Glomerular endothelial cell (primary cell): Measurements from ENCODE around the gene OVAAL. TPM values are rescaled to one million over a fixed set of nuclear protein-coding genes. Genes with fewer than 3 reads are reported as not detected.

Source experiments
- DNase-seq: peaks from one replicate; pipeline ENCODE4 v3.0.0-alpha.2; 2011; ENCODE audit warnings: low read depth, low spot score; ENCODE audit errors: extremely low read depth
- total RNA-seq: library from RNA; depleted of rRNA; stranded (reverse); fragments of >200 nt; gene quantifications from 2 replicates; pipeline ENCODE4 v1.2.3, GENCODE V29; 2015

The OVAAL gene
- total RNA-seq, result 0.24 TPM in 1 of 2 replicates, not detected in the other

- no peak for DNase-seq
Observed at GRCh38 chr1:180558664-180559063, at the start of gene OVAAL. Gene OVAAL, plus strand, starts transcription at chr1:180558964.

- DNase-seq, result no peak
Observed at GRCh38 chr1:180510882-180511281, 47.9 kb upstream of the OVAAL start.

DNA sequence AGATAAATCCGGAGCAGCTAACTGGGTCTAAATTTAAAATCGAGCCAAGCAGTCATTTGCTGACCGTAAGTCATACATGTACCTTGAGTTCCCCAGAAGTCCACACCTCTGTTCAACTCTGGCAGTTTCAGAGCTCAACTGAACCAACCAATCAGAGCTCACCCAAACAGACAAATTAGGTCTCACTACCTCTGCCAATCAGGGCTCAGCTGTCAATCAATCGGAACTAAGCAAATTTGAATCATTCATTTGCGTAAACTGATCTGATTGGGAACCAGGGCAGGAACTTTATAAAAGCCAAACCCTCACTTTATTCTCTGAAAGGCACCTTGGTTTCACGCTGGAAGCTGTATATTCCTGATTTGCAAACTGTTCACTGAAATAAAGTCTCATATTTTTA is 45.2 kb upstream of the OVAAL start:
- DNase-seq, result no peak

DNA sequence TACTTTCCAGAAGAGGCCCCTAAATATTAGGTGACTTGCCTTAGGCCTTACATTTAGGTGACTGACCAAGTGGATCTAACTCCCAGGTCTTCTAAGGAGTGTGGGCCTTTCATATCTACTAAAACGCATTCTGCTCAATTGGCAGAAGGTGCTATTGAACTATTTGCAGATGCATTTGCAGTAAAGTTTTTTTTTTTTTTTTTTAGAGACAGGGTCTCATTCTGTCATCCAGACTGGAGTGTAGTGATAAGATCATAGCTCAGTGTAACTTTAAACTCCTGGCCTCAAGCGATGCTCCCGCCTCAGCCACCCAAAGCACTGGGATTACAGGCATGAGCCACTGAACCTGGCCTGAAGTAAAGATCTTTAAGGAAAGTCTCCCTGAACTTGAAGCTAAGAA is 43.4 kb upstream of the OVAAL start:
- no peak for DNase-seq

- DNase-seq, result no peak
Observed at GRCh38 chr1:180515857-180516388, 42.8 kb upstream of the OVAAL start.

DNA sequence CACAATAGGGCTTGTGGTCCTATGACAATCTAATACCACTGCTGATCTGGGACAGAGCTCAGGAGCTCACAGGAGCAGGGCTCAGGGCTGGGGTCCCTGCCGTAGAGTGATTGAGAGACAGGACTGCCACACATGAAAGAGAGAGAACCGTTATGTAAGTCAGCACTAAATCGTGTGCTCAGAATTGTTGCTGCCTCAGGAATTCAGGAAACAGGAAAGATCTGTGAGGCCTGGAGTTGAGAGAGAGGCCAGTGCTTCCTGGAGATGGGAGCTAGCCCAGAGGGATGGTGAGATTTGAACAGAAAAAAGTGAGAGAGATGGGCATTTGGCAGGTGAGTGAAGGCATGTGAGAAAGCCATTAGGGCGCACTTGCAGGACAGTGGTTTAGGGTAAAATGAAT is 38.9 kb upstream of the OVAAL start:
- no peak for DNase-seq

GRCh38 chr1:180521474-180522212 is 37.1 kb upstream of the OVAAL start:
- no peak for DNase-seq

GRCh38 chr1:180522213-180522515 is 36.6 kb upstream of the OVAAL start:
- DNase-seq, result no peak

DNA sequence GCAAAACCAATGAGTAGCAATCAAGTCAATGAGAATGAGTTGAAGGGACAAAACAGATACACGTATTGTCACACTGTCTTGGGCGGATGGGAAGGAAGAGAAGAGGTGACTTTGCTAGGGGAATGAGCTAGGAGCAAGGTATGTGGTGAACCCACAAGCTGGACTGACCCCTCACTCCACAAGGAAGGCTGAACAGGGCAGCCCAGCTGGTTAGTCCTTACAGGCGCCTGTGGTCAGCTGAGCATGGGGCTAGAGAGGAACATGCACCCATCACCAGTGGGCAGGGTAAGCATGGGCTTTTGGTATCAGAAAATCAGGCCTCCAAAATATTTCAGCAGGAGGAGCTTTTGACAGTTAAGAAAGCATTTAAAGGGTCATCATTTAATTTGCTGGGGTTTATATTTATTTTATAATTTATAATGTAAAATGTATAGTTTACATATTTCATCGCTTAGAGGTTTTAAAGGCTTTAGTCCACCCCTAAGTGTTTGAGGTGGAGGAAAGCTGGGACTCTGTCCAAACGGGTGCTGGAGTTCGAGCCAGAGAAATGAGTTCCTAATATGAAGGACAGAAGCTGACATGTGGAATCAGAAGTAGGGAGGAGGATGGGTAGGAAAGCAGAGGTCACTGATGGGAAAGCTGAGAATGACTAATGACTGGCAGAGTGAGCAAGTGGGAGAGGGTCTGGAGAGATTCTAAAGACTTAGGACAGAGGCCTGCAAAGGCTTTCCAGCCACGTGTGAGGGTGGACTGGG is 34.4 kb upstream of the OVAAL start:
- DNase-seq, result no peak

- no peak for DNase-seq
Observed at GRCh38 chr1:180524915-180525714, 33.6 kb upstream of the OVAAL start.

DNA sequence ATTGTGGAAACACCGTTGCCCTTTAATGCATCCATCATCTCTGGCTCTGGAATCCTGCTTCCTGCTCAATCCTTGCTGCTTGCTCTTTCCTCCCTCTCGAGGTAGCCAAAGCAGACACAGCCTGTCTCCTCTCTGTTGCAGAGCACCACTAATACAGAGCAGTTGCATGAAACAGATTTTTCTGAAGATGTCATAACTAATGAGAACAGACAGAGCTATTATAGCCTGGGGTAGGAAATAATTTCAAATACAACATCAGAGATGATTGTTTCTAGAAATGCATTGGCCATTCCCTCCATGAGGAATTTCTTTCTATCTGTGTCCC is 33.1 kb upstream of the OVAAL start:
- DNase-seq, result no peak

- no peak for DNase-seq
Observed at GRCh38 chr1:180527101-180527669, 31.6 kb upstream of the OVAAL start.

GRCh38 chr1:180528868-180529470 is 29.8 kb upstream of the OVAAL start:
- no peak for DNase-seq

DNA sequence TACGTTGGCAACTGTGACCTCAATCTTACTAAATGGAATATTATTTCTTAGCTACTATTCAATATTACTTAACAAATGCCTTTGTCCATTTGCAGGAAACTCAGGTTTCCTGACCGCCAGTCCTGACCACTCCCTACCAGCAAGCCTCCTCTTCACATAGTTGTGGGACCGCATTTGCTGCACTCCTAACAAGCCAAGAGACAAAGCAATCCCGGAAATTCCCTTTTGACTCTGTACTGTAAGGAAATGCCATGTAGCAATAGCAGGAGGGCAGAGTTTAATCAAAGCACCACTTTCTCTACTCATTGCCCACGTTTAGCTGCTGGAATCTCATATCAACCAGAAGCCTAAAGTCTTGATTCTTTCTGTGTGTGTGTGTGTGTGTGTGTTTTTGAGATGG is 28.3 kb upstream of the OVAAL start:
- peak; percentile 65 for DNase-seq

DNA sequence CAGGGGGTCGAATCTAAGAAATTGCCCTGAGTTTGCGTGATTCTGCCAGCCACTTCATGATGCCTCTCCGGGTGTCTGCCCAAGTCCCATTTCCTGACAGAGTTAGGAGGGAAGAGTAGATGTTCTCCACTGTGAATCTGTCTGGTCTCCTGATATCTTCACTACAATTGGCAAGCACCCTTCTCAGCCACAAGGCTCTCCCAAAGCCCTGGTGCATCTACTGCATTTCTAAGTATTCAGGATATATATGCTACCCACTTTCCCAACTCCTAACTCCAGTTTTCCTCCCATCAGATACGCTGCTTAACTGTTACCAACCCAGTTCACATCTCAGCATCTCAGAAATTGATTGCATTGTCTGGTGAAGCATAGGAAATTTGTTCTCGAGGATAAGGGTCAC is 25.9 kb upstream of the OVAAL start:
- DNase-seq, result no peak

- DNase-seq, result peak; percentile 31
Observed at GRCh38 chr1:180533266-180533987, 25.3 kb upstream of the OVAAL start.

GRCh38 chr1:180534214-180534613 is 24.6 kb upstream of the OVAAL start:
- DNase-seq, result no peak

GRCh38 chr1:180535418-180535999 is 23.3 kb upstream of the OVAAL start:
- no peak for DNase-seq

GRCh38 chr1:180536821-180537372 is 21.9 kb upstream of the OVAAL start:
- DNase-seq, result no peak
